NCI-H2171 treated with DMSO at 0.1 percent for 48 hours (cell line): Measurements from ENCODE around the gene SEMA5B.

Experiments
- DNase-seq: peaks from one replicate; lab custom pipeline; 2025; lab: John Stamatoyannopoulos, UW

Gene SEMA5B

GRCh38 chr3:122973893-122974615, 53.5 kb downstream of the SEMA5B start:
- DNase-seq, result peak; percentile 91

- DNase-seq, result no peak
Observed at GRCh38 chr3:122972141-122972540, 55.4 kb downstream of the SEMA5B start.

GRCh38 chr3:122969585-122970469, 57.7 kb downstream of the SEMA5B start:
- no peak for DNase-seq

GRCh38 chr3:122967765-122968164, 59.8 kb downstream of the SEMA5B start:
- DNase-seq, result no peak

- no peak for DNase-seq
Observed at GRCh38 chr3:122967356-122967755, 60.2 kb downstream of the SEMA5B start.

- no peak for DNase-seq
Observed at GRCh38 chr3:122966045-122966444, 61.5 kb downstream of the SEMA5B start.

GRCh38 chr3:122964811-122965210, 62.8 kb downstream of the SEMA5B start:
- peak; percentile 71 for DNase-seq

- DNase-seq, result no peak
Observed at GRCh38 chr3:122962149-122962548, 65.4 kb downstream of the SEMA5B start.

GRCh38 chr3:122961146-122961545, 66.4 kb downstream of the SEMA5B start:
- DNase-seq, result no peak

- DNase-seq, result no peak
Observed at GRCh38 chr3:122960652-122961051, 66.9 kb downstream of the SEMA5B start.

GRCh38 chr3:122959339-122959738, 68.2 kb downstream of the SEMA5B start:
- DNase-seq, result no peak

GRCh38 chr3:122957707-122958689, 69.6 kb downstream of the SEMA5B start:
- DNase-seq, result no peak

GRCh38 chr3:122956693-122957455, 70.7 kb downstream of the SEMA5B start:
- no peak for DNase-seq

GRCh38 chr3:122955916-122956692, 71.5 kb downstream of the SEMA5B start:
- no peak for DNase-seq

- no peak for DNase-seq
Observed at GRCh38 chr3:122952520-122952919, 75.0 kb downstream of the SEMA5B start.

GRCh38 chr3:122948408-122948807, 79.2 kb downstream of the SEMA5B start:
- no peak for DNase-seq

GRCh38 chr3:122947738-122948137, 79.8 kb downstream of the SEMA5B start:
- no peak for DNase-seq

- no peak for DNase-seq
Observed at GRCh38 chr3:122947196-122947595, 80.4 kb downstream of the SEMA5B start.

- peak; percentile 35 for DNase-seq
Observed at GRCh38 chr3:122946185-122946584, 81.4 kb downstream of the SEMA5B start.

GRCh38 chr3:122945230-122945629, 82.3 kb downstream of the SEMA5B start:
- DNase-seq, result no peak
